Mucosa of stomach (tissue), 1 donor: ENCODE results near the gene RPL19.

Experiments
- H3K27me3 ChIP-seq: one replicate; pipeline ENCODE4 v1.7.0; 2013; ENCODE audit warnings: mild to moderate bottlenecking, low read length; ENCODE audit not compliant: control insufficient read depth, insufficient read depth
- H3K36me3 ChIP-seq: one replicate; pipeline ENCODE4 v1.7.0; 2013; ENCODE audit warnings: low read length; ENCODE audit not compliant: control insufficient read depth, insufficient read depth
- H3K4me1 ChIP-seq: one replicate; pipeline ENCODE4 v1.7.0; 2013; ENCODE audit warnings: mild to moderate bottlenecking, low read length; ENCODE audit not compliant: control insufficient read depth, insufficient read depth
- H3K4me3 ChIP-seq: one replicate; pipeline ENCODE4 v1.7.0; 2013; ENCODE audit warnings: low read length
- H3K9ac ChIP-seq: one replicate; pipeline ENCODE4 v1.7.0; 2013; ENCODE audit warnings: mild to moderate bottlenecking, low read length, moderate library complexity
- H3K9me3 ChIP-seq: one replicate; pipeline ENCODE4 v1.7.0; 2013; ENCODE audit warnings: mild to moderate bottlenecking, low read length, moderate library complexity; ENCODE audit not compliant: control insufficient read depth
- donor health status: Pancreatic carcinoma.

Gene RPL19

DNA sequence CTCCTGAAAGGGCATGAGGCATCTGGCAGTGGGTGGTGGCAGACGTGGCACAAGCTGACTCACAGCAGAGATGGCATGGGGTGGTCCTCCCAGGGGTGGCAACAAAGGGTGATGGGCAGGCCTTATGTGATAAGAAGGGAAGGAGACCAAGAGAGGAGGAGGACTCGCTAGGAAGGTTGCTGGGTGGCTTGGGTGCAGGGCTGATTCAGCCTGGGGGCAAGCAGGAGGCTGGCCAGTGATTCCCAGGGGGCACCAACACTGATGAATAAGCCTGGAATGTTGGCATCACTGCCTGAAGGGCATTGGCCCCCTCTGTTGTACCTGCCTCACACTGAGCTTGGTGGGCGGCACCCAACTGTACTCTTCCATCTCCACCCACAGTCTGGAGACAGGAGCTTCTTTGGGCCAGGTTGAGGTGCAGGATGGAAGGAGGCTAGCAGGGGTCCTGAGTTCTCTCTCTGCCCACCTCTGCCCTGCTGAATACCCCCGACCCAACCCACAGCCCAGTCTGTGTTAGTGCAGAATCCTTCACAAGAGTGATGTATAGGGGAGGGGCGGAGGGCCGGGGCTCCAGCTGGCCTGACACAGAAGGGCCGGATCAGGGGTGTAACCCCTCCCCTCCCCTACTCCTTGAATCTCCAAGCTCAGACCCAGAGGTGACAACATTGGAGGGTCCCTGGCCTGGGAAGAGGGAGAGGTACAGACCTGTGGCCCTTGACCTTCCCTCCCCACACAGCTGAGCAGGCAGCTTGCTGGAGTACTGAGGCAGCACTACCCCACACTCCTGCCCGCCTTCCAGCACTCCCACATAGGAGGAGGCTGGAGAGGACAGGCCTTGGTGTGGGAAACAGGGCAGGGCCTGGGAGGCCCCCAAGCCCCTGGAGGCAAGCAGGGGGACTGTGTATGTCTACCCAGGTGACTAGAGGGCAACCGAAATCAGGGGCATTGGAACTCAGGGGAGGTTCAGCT, 23.1 kb downstream of the RPL19 start:
- no peaks in the 10 kb centered on the region for H3K9me3 ChIP-seq
- peaks cover 62% of the 10 kb centered on the region for H3K27me3 ChIP-seq
- H3K4me3 ChIP-seq: no peak overlapping the region

DNA sequence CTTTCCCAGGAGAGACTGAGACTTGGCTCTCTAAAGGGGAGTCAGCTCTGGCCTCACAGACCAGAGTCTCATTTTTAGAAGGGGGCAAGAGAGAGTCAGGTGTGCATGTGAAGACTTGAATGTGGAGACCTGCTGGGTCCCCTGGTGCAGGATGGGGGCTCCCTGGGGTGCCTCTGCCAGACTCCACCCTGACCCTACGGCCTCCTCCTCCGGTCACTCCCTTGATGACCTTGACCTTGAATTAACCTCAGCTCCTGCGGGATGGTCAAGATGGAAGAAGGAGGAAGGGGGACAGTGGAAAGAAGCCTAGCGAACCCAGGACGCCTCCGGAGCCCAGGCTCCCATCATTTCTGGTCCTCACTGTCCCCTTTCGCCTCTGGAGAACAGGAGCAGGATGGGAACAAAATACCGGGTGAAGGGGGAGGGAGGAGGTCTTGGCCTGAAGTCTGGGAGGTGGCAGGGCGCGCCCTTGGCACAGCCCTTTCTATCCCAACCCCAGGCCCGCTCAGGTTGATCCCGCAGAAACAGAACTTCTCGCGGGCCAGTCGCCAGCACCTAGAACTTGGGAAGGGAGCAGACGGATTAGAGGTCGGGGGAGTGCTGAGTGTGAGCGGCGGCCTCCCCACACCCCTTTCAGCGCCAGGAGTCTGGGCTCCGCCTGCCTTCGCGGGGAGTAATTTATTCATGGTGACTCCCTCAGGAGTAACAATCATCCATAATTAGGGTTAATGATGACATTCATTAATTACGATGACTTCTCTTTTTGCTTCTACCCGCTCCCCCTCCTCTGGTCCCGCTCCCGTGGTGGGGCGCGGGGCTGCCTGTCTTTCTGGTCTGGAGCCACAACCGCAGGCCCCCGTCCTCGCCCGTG, 24.1 kb downstream of the RPL19 start:
- Histone ChIP-seq H3K27me3 (peaks cover 62% of the 10 kb centered on the region), H3K9me3 (no peaks in the 10 kb centered on the region), H3K36me3 (no peaks in the 10 kb centered on the region), H3K9ac (no peak overlapping the region), H3K4me1 (peaks cover 3% of the 10 kb centered on the region), H3K4me3 (no peak overlapping the region)

More for the DNA sequence above, 23.1 kb downstream of the RPL19 start:
- Histone ChIP-seq H3K4me1 (peaks cover 3% of the 10 kb centered on the region), H3K36me3 (no peaks in the 10 kb centered on the region), H3K9ac (no peak overlapping the region)

DNA sequence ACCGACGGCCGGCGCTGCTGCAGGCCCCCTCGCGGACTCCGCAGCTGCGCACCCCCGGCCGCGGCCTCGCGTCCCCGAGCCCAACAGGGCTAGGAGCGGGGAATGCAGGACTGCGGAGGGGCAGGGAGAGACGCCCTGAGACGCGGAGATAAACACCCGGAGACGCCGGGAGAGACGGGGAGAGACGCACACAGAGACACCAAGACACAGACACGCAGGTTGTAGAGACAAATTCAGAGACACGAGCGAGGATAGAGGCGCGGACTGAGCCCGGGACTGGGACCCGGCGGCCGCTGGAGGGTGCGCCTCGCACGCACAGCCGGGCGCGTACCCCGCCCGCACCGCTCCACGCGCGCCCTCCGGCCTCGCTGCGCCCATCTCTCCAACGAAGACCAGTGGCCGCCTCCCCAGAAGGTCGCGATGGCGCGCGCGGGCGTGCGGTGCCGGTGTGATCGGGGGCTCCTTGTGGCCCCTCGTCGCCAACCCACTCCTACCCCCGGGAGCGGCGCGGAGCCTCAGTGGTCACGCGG, 24.8 kb downstream of the RPL19 start:
- H3K27me3 ChIP-seq: peaks cover 62% of the 10 kb centered on the region
- H3K4me3 ChIP-seq: no peak overlapping the region
- no peak overlapping the region for H3K9ac ChIP-seq
- H3K36me3 ChIP-seq: no peaks in the 10 kb centered on the region
- no peaks in the 10 kb centered on the region for H3K9me3 ChIP-seq
- H3K4me1 ChIP-seq: peaks cover 3% of the 10 kb centered on the region

DNA sequence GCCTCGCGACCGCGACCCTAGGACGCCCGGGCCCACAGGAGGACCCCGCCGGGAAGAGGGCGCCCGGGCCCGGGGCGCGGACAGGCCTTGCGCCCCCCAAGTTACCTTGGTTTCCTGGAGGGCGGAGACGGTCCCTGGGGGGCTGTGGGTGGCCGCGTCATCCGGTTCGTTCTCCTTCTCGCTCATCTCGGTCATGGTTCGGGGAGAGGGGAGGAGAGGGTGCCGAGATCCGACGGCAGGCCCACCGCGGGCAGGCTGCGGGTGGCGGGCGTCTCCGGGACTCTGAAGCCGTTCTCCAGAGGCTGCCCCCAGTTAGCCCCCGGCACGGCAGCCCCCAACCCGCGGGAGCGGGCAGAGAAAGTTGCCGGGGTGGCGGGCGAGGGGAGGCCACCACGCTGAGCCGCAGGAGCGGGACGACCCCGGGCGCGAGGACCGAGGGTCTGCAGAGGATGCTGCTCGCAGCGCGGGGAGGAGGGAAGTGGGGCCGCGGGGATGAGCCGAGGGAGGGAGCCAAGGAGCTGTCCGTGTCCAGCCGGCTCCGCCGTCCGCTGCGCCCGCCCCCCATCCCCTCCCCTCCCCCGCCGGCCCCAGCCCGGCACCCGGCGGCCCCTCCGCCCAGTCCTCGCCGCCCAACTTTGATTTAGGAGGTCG, 25.4 kb downstream of the RPL19 start, which contains the start of gene STAC2:
Gene STAC2 (minus strand): TSS at position 638 of the 651 bp plus-strand sequence. CDS start 443 bp downstream, at position 195.
- no peak within 1 kb of the TSS for H3K4me3 ChIP-seq
- peaks cover 3% of the 10 kb centered on the region for H3K4me1 ChIP-seq
- no peaks in the 10 kb centered on the region for H3K36me3 ChIP-seq
- H3K27me3 ChIP-seq: peaks cover 60% of the 10 kb centered on the region
- no peak within 1 kb of the TSS for H3K9ac ChIP-seq
- H3K9me3 ChIP-seq: no peaks in the 10 kb centered on the region

DNA sequence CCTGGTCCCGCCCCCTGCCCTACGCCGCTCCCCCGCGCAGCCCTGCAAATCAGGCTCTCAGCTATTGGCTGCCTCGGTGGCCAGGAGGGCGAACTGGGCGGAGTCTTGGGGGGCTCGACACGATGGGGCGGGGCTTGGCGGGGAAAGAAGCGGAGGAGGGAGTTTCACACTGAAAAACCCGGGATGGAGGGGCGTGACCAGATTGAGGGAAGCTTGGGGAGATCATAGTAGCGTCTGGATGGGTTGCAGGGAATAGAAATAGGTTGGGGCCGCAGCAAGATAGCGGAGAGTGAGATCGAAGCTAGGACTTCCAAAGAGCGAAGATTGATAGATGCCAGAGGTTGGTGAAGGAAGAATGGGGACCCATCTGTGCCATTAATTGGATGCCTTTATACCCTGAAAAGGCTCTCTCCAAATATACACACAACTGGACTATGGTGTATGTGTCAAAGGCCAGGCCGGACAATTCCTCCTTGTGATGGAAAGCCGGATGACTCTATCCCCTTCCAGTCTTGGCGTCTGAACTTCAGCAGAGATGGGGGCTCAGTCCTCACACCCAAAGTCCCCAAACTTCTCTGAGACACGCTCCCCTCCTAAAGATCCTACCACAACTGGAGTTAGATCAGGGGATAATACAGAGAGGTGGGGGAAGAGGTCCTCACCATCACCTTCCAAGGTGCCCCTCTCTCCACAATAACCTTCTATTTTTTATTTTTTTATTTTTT, 26.0 kb downstream of the RPL19 start:
- Histone ChIP-seq H3K27me3 (peaks cover 67% of the 10 kb centered on the region), H3K36me3 (no peaks in the 10 kb centered on the region), H3K9me3 (no peaks in the 10 kb centered on the region), H3K4me1 (peaks cover 3% of the 10 kb centered on the region), H3K4me3 (no peak overlapping the region), H3K9ac (no peak overlapping the region)

DNA sequence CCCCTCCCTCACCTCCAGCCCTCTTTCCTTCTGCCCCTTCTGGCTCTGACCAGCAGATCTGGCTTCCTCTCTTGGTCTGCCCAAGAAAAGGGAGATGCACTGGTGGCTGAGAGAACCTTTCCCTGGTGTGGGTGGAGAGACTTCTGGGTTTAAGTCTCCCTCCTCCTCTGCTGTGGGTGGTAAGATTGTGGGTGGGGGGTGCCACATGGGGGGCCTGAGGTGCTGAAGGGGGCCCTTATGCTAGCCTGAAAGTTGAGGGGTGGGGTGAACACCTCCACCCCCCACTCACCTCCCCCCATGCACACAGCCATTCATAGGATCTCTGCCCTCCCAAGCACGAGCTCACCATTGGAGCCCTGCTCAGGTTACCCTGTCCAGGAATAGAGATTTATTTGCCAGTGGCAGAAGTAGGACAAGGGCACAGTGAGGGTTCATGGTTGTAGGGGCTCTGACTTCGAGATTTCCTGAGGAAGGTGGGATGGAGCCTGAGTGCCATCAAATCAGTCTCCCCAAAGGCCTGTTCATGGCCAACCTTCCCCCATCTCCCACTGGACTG, 27.4 kb downstream of the RPL19 start:
- Histone ChIP-seq H3K36me3 (no peaks in the 10 kb centered on the region), H3K4me3 (no peak overlapping the region), H3K9me3 (no peaks in the 10 kb centered on the region), H3K9ac (no peak overlapping the region), H3K4me1 (peaks cover 8% of the 10 kb centered on the region), H3K27me3 (peaks cover 80% of the 10 kb centered on the region)

DNA sequence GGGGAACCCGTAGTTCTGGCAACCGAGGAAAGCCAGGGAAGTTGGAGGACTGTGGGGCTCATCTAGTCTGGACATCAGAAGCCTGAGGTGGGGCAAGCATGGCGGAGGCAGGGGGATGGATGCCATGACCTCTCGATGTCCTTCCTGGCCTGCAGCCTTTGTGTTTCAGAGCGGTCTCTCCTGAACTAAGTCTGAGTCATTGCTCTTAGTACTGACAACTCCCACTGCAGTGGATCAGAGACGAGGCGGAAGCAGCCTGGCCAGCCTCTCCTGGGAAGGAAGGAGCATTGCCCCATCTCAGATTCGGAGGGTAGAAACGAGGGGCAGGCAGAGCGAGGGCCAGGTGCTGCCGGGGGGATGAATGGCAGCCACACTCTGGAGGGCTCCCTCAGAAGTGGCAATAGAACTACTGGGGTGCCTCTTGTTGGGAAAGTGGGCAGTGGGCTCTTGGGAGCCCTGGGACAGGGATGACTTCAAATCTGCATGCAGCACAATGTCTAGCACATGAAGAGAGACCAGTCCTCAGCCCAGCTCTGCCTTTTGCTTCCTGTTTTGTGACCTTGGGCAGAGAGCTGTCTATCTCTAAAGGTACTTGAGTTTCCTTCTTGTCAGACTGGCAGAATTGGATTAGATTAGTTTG, 29.3 kb downstream of the RPL19 start:
- H3K9ac ChIP-seq: no peak overlapping the region
- no peaks in the 10 kb centered on the region for H3K9me3 ChIP-seq
- peaks cover 8% of the 10 kb centered on the region for H3K4me1 ChIP-seq
- H3K36me3 ChIP-seq: no peaks in the 10 kb centered on the region
- no peak overlapping the region for H3K4me3 ChIP-seq
- H3K27me3 ChIP-seq: peaks cover 65% of the 10 kb centered on the region

DNA sequence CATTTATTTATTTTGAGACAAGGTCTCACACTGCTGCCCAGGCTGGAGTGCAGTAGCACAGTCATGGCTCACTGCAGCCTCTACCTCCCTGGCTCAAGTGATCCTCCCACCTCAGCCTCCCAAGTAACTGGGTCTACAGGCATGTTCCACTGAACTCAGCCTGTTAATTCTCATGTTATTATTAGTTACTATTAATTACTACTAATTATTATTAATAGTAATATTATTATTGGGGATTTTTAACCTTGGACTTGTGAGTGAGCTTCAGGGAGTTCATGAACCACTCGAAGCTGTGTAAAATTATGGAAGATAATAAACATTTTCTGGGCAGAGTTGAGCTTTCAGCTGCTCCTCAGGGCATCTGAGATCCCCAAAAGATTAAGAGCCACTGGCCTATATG, 30.3 kb downstream of the RPL19 start:
- Histone ChIP-seq H3K9ac (no peak overlapping the region), H3K27me3 (peaks cover 56% of the 10 kb centered on the region), H3K36me3 (no peaks in the 10 kb centered on the region), H3K9me3 (no peaks in the 10 kb centered on the region), H3K4me3 (no peak overlapping the region), H3K4me1 (peaks cover 6% of the 10 kb centered on the region)

DNA sequence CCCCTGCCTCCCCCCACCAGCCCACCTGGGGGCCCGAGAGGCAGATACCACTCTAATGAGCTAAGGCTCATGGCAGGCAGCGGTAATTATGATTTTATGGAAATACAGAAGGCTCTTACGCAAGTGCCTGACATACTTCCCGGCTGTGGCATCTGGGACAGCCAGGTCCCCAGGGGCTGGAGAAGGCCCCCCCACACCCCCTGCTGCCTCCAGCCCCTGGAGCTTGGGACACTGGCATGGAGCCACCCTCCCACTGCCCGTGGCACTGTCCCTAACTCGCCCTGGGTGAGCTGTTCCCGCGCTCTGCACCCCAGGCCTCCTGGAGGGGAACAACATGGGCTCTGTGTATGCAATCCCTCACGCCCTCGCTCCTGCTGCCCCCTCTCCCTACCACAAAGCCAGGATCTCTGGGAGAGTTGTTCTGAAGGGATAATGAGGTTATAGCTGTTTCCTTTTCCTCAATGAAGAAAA, 31.0 kb downstream of the RPL19 start:
- no peaks in the 10 kb centered on the region for H3K36me3 ChIP-seq
- H3K4me1 ChIP-seq: peaks cover 6% of the 10 kb centered on the region
- no peak overlapping the region for H3K4me3 ChIP-seq
- H3K9me3 ChIP-seq: no peaks in the 10 kb centered on the region
- peaks cover 51% of the 10 kb centered on the region for H3K27me3 ChIP-seq
- H3K9ac ChIP-seq: no peak overlapping the region

DNA sequence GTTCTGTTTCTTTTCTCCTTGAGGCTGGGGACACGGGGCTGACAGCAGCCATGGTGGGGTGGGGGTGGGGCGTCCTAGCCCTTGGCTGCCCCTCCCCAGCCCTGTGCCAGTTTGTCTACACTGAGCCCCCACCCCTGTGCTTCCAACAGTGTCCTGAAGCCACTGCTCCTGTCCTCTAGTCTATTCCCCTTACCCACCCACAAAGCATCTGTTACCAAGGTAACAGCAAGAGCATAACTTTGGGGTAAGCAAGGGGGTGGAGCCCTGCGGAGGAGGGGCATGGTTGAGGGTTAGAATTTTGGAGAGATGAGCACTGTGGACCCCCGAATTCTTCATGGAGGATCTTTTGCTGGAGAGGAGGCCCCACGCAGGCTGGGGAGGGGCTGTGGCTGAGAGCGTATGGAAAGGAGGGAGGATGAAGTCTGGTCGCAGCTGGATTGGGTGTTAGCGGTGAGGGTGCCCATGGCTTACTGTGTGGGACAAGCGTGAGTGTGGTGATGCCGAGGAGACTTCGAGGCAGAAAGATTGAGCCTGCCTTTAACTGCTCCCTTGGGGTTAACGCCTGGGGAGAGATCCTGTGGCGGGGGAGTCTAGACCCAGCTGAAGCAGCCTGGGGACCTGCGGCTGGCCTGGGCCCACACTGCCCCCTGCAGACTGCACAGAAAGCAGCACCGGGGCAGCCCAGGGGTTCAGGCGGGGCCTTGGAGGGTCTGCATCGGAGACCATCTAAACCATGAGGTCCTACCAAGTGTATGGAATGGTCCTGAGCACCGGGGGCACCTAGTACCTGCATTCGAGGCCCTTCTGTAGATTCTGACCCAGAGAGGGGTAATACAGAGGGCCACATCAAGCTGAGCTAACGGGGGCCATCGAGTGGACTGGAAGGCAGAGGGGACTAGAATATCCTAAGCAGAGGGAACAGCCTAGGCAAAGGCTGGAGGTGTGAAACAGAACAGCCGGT, 31.8 kb downstream of the RPL19 start:
- H3K4me1 ChIP-seq: peaks cover 6% of the 10 kb centered on the region
- no peak overlapping the region for H3K4me3 ChIP-seq
- H3K9me3 ChIP-seq: no peaks in the 10 kb centered on the region
- H3K9ac ChIP-seq: no peak overlapping the region
- peaks cover 44% of the 10 kb centered on the region for H3K27me3 ChIP-seq
- H3K36me3 ChIP-seq: no peaks in the 10 kb centered on the region
